SK-N-SH (cell line): Measurements from ENCODE around the gene PPP1R3G.

ENCODE experiments used
- CHD2 ChIP-seq: fragments of 150-350 bp; IDR thresholded peaks from 2 replicates; pipeline ENCODE4 v1.6.1; 2018; ENCODE audit warnings: low read length; ENCODE audit not compliant: partially characterized antibody
- CTCF ChIP-seq: fragments of 200-600 bp; sonication (generic); IDR thresholded peaks from 2 replicates; pipeline ENCODE4 v1.6.1; 2017; ENCODE audit warnings: antibody characterized with exemption, mild to moderate bottlenecking, moderate library complexity
- EZH2phosphoT487 ChIP-seq: fragments of 200-600 bp; sonication (generic); IDR thresholded peaks from 2 replicates; pipeline ENCODE4 v1.6.1; 2017; ENCODE audit warnings: low read depth, mixed run types, mild to moderate bottlenecking, antibody characterized with exemption, moderate library complexity, borderline replicate concordance
- FOXM1 ChIP-seq: IDR thresholded peaks from 2 replicates; pipeline ENCODE4 v1.4.0; 2012; ENCODE audit warnings: low read depth, mild to moderate bottlenecking
- GABPA ChIP-seq: IDR thresholded peaks from 2 replicates; pipeline ENCODE4 v1.4.0; 2012; ENCODE audit warnings: low read depth, mild to moderate bottlenecking
- JUND ChIP-seq: IDR thresholded peaks from 2 replicates; pipeline ENCODE4 v1.4.0; 2012
- MXI1 ChIP-seq: IDR thresholded peaks from 2 replicates; pipeline ENCODE4 v1.6.1; 2012; ENCODE audit warnings: mild to moderate bottlenecking, low read depth, low read length, improper control_type of control experiment
- POLR2AphosphoS5 ChIP-seq: IDR thresholded peaks from 2 replicates; pipeline ENCODE4 v1.6.1; 2012; ENCODE audit warnings: low read depth, low read length
- RAD21 ChIP-seq: IDR thresholded peaks from 2 replicates; pipeline ENCODE4 v1.6.1; 2012; ENCODE audit warnings: mild to moderate bottlenecking, low read length
- SIN3A ChIP-seq: IDR thresholded peaks from 2 replicates; pipeline ENCODE4 v1.6.1; 2012; ENCODE audit warnings: low read depth, mild to moderate bottlenecking, low read length, moderate library complexity, borderline replicate concordance
- TCF12 ChIP-seq: IDR thresholded peaks from 2 replicates; pipeline ENCODE4 v1.4.0; 2012
- USF1 ChIP-seq: IDR thresholded peaks from 2 replicates; pipeline ENCODE4 v1.4.0; 2012; ENCODE audit warnings: low read depth, borderline replicate concordance
- YY1 ChIP-seq: IDR thresholded peaks from 2 replicates; pipeline ENCODE4 v1.4.0; 2012; ENCODE audit warnings: low read depth, mild to moderate bottlenecking
- TF ChIP-seq, protein P1 (sequence below): IDR thresholded peaks from 2 replicates; pipeline ENCODE4 v1.4.0; 2012; ENCODE audit warnings: low read depth

- TF ChIP-seq, protein P1, sequence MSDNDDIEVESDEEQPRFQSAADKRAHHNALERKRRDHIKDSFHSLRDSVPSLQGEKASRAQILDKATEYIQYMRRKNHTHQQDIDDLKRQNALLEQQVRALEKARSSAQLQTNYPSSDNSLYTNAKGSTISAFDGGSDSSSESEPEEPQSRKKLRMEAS, result no peak
- TF ChIP-seq POLR2AphosphoS5, result no peak
- TF ChIP-seq YY1, result no peak
- no peak for TF ChIP-seq RAD21
- TF ChIP-seq GABPA, result no peak
- no peak for TF ChIP-seq JUND
- no peak for TF ChIP-seq CTCF
- no peak for TF ChIP-seq EZH2phosphoT487
- no peak for TF ChIP-seq CHD2
- TF ChIP-seq SIN3A, result no peak
- TF ChIP-seq MXI1, result no peak
- TF ChIP-seq FOXM1, result no peak
- TF ChIP-seq USF1, result no peak
- TF ChIP-seq TCF12, result no peak
Observed at GRCh38 chr6:5099537-5099936, 14.4 kb downstream of the PPP1R3G start.
